GM23248 (cell line): Measurements from ENCODE around the gene RADX. TPM values are rescaled to one million over a fixed set of nuclear protein-coding genes. Genes with fewer than 3 reads are reported as not detected.

ENCODE experiments used
- DNase-seq: peaks from one replicate; pipeline ENCODE4 v3.0.0-alpha.2; 2015
- H2AFZ ChIP-seq: fragments of 200-600 bp; sonication (generic); 2 replicates; pipeline ENCODE4 v1.6.1; 2016; ENCODE audit warnings: antibody characterized with exemption
- H3F3A ChIP-seq: fragments of 200-600 bp; sonication (generic); 2 replicates; pipeline ENCODE4 v1.6.1; 2016; ENCODE audit warnings: mild to moderate bottlenecking, antibody characterized with exemption, mixed run types; ENCODE audit not compliant: insufficient read depth
- H3K27ac ChIP-seq: fragments of 200-600 bp; sonication (generic); 2 replicates; pipeline ENCODE4 v1.5.1; 2016; ENCODE audit warnings: mild to moderate bottlenecking
- H3K27me3 ChIP-seq: fragments of 200-600 bp; sonication (generic); replicated peaks from 2 replicates; pipeline ENCODE4 v1.6.1; 2016; ENCODE audit warnings: mild to moderate bottlenecking; ENCODE audit not compliant: insufficient read depth
- H3K36me3 ChIP-seq: fragments of 200-600 bp; sonication (generic); 2 replicates; pipeline ENCODE4 v1.6.1; 2016; ENCODE audit warnings: low read depth, mild to moderate bottlenecking
- H3K4me1 ChIP-seq: fragments of 200-600 bp; sonication (generic); 2 replicates; pipeline ENCODE4 v1.6.1; 2016; ENCODE audit warnings: mild to moderate bottlenecking; ENCODE audit not compliant: insufficient read depth
- H3K4me2 ChIP-seq: fragments of 200-600 bp; sonication (generic); one replicate; pipeline ENCODE4 v1.6.1; 2016; ENCODE audit warnings: mild to moderate bottlenecking; ENCODE audit not compliant: unreplicated experiment
- H3K4me3 ChIP-seq: fragments of 200-600 bp; sonication (generic); 2 replicates; pipeline ENCODE4 v1.5.1; 2016; ENCODE audit warnings: mild to moderate bottlenecking
- H3K79me2 ChIP-seq: fragments of 200-600 bp; sonication (generic); 2 replicates; pipeline ENCODE4 v1.6.1; 2016; ENCODE audit warnings: mild to moderate bottlenecking; ENCODE audit not compliant: insufficient read depth
- H3K9ac ChIP-seq: fragments of 200-600 bp; sonication (generic); 2 replicates; pipeline ENCODE4 v1.6.1; 2016; ENCODE audit warnings: mild to moderate bottlenecking
- H3K9me2 ChIP-seq: fragments of 200-600 bp; sonication (generic); 2 replicates; pipeline ENCODE4 v1.6.1; 2016; ENCODE audit warnings: mixed run types, mild to moderate bottlenecking, moderate library complexity; ENCODE audit not compliant: insufficient read depth
- H3K9me3 ChIP-seq: fragments of 200-600 bp; sonication (generic); one replicate; pipeline ENCODE4 v1.6.1; 2017; ENCODE audit warnings: low read depth
- H4K20me1 ChIP-seq: fragments of 200-600 bp; sonication (generic); 2 replicates; pipeline ENCODE4 v1.6.0; 2016; ENCODE audit not compliant: insufficient read depth
- EZH2 ChIP-seq: fragments of 200-600 bp; sonication (generic); IDR thresholded peaks from 2 replicates; pipeline ENCODE4 v1.6.1; 2018; ENCODE audit warnings: antibody characterized with exemption, mild to moderate bottlenecking; ENCODE audit not compliant: insufficient read depth, poor library complexity, severe bottlenecking
- EZH2phosphoT487 ChIP-seq: fragments of 200-600 bp; sonication (generic); IDR thresholded peaks from 2 replicates; pipeline ENCODE4 v1.6.1; 2018; ENCODE audit warnings: antibody characterized with exemption, moderate library complexity, mild to moderate bottlenecking, low read depth; ENCODE audit not compliant: insufficient read depth
- WGBS, 2 experiments: methylation state at CpG; one replicate each; pipeline ENCODE4 v1.1.6; 2015 to 2017; ENCODE audit warnings: low lambda C conversion rate in 2 of 2, low coverage in 1 of 2; ENCODE audit errors: missing lambda C conversion rate in 2 of 2; 5-methylcytosine and 5-hydroxymethylcytosine counted together
- in situ Hi-C: fragments of 300-500 bp; cut with MboI; formaldehyde crosslinking; loops from 2 replicates; pipeline ENCODE4 v1.15.0; 2020
- microRNA counts: library from miRNA; unstranded; fragments of <30 nt; microRNA quantifications from one replicate; lab custom pipeline; 2016
- microRNA-seq: library from miRNA; unstranded; fragments of <30 nt; microRNA quantifications from one replicate; pipeline ENCODE4, GENCODE V29; 2016; ENCODE audit warnings: borderline number of aligned reads
- polyA plus RNA-seq: library from polyadenylated mRNA; unstranded; fragments of >200 nt; fragmentation: Nextera tagmentation; extraction: Ambion mirVana; gene quantifications from 2 replicates; pipeline ENCODE4 v1.2.1, GENCODE V29; 2016
- small RNA-seq: library from RNA; depleted of rRNA; stranded (forward); fragments of <200 nt; gene quantifications from one replicate; pipeline ENCODE3, GENCODE V24; 2014; ENCODE audit warnings: low read depth, low replicate concordance
- total RNA-seq: library from RNA; depleted of rRNA; stranded (reverse); fragments of >200 nt; shearing (Covaris generic); gene quantifications from 2 replicates; pipeline ENCODE4 v1.2.3, GENCODE V29; 2014; rRNA removed

RADX gene
- total and polyA plus RNA-seq, 2 experiments from 2014 or later: 0.53 to 2.1 TPM

DNA sequence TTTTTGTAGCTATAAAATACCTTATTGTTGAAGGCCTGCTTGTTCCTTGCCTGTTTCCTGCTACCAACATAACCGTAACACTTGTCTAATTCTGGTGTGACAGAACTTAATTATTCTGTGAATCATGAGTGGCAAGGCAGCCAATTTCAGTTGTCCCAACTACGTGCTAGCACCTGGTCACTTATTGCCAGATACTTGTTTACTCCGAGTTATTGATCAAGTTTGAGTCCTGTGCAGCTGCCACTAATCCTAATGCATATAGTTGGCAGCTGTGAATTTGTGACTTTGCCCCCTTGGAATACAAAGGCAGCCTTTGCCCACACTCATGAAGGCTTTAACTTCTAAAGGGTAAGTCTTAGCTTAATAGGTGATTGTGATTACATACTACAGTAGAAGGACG lies 106.9 kb downstream of the RADX start:
- no peaks in the 10 kb centered on the region for H3K79me2 ChIP-seq
- H3K27ac ChIP-seq: no peak overlapping the region
- no peaks in the 10 kb centered on the region for H3K4me1 ChIP-seq
- in situ Hi-C loops: no loop called here
- H3K4me3 ChIP-seq: no peak overlapping the region
- no peak overlapping the region for H3K4me2 ChIP-seq
- no peaks in the 10 kb centered on the region for H3K27me3 ChIP-seq
- no peak for DNase-seq
- 72 to 75% methylated on average over 4 of the region's 4 CpGs for WGBS, 2 experiments
- no peaks in the 10 kb centered on the region for H3F3A ChIP-seq
- H4K20me1 ChIP-seq: no peaks in the 10 kb centered on the region
- no peak overlapping the region for H2AFZ ChIP-seq
- H3K36me3 ChIP-seq: no peaks in the 10 kb centered on the region
- H3K9me2 ChIP-seq: no peaks in the 10 kb centered on the region
- TF ChIP-seq EZH2 (no peak), EZH2phosphoT487 (no peak)
- no peaks in the 10 kb centered on the region for H3K9me3 ChIP-seq
- no peak overlapping the region for H3K9ac ChIP-seq

DNA sequence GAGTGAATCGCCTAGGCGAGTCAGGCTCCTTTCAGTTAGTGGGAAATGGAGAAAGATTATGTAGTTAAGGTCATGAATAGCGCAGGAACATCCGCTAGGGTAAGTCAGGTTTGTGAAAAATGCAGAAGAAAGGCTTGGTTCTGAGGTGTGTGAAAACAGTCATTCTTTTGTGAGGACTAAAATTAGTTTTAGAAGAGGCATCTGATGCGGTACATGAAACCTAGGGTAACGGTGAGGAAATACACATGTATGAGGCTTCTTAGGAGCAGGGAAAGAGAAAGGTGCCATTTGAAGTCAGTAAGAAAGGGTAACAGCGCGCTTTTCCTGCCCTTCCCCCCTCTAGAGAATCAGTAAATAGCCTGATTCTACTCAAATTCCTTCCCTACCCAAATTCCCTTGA lies 114.2 kb downstream of the RADX start:
- H3K9me3 ChIP-seq: no peaks in the 10 kb centered on the region
- no peaks in the 10 kb centered on the region for H3K27me3 ChIP-seq
- H3K9me2 ChIP-seq: no peaks in the 10 kb centered on the region
- peak overlapping the region; percentile 99 for H3K4me2 ChIP-seq
- no peaks in the 10 kb centered on the region for H3K79me2 ChIP-seq
- no peaks in the 10 kb centered on the region for H3K36me3 ChIP-seq
- TF ChIP-seq EZH2: no peak
- no peak for TF ChIP-seq EZH2phosphoT487
- 18 to 19% methylated on average over 8 of the region's 8 CpGs for WGBS, 2 experiments
- H4K20me1 ChIP-seq: no peaks in the 10 kb centered on the region
- H3K9ac ChIP-seq: peak overlapping the region; percentile 47
- H3K27ac ChIP-seq: no peak overlapping the region
- in situ Hi-C loops: no loop called here
- H3K4me1 ChIP-seq: peaks cover 5% of the 10 kb centered on the region; the same call in 1 of the 2 replicates
- DNase-seq: peak; percentile 14
- H3K4me3 ChIP-seq: peak overlapping the region; percentile 77
- peak overlapping the region; percentile 94 for H2AFZ ChIP-seq
- H3F3A ChIP-seq: no peaks in the 10 kb centered on the region

DNA sequence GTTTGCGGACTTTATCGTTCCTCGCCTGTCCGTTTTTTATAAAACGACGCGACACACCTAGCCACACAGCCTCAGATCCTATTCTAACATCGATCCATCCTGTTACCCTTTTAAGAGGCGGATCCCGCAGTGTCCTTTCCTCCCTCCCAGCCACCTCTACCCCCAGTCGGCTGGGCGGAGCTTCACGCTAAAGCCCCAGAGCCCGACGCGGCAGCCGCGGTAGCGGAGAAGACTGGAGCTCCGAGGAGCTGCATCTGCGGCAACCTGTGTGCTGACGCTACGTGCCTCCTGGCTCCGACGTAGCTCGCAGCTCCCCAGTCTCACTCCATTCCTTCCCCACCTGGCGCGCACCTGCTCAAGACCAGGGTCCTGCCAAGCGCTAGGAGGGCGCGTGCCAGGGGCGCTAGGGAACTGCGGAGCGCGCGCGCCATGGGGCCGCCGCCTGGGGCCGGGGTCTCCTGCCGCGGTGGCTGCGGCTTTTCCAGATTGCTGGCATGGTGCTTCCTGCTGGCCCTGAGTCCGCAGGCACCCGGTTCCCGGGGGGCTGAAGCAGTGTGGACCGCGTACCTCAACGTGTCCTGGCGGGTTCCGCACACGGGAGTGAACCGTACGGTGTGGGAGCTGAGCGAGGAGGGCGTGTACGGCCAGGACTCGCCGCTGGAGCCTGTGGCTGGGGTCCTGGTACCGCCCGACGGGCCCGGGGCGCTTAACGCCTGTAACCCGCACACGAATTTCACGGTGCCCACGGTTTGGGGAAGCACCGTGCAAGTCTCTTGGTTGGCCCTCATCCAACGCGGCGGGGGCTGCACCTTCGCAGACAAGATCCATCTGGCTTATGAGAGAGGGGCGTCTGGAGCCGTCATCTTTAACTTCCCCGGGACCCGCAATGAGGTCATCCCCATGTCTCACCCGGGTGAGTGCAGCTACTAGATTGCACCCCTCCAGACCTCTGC lies 115.0 kb downstream of the RADX start, which contains the start of gene RNF128:
Gene RNF128, plus strand, starts transcription at position 217 of the 953 bp plus-strand sequence. Its CDS starts 213 bp downstream, at position 430.
- Histone ChIP-seq H3K79me2 (no peaks in the 10 kb centered on the region), H3K27ac (no peak within 1 kb of the TSS), H3K4me2 (peak within 1 kb of the TSS; percentile 99), H3F3A (no peaks in the 10 kb centered on the region), H3K9me3 (no peaks in the 10 kb centered on the region), H3K27me3 (no peaks in the 10 kb centered on the region), H3K9ac (peak within 1 kb of the TSS; percentile 47), H3K4me1 (peaks cover 5% of the 10 kb centered on the region; the same call in 1 of the 2 replicates), H3K9me2 (no peaks in the 10 kb centered on the region), H2AFZ (peak within 1 kb of the TSS; percentile 94), H3K4me3 (peak within 1 kb of the TSS; percentile 77), H4K20me1 (no peaks in the 10 kb centered on the region), H3K36me3 (no peaks in the 10 kb centered on the region)
- WGBS, 2 experiments: 1 to 3% methylated on average over 25 to 28 of the region's 79 CpGs
- in situ Hi-C loops: no loop called here
- TF ChIP-seq EZH2phosphoT487: no peak
- TF ChIP-seq EZH2: no peak
- peak; percentile 62 for DNase-seq

DNA sequence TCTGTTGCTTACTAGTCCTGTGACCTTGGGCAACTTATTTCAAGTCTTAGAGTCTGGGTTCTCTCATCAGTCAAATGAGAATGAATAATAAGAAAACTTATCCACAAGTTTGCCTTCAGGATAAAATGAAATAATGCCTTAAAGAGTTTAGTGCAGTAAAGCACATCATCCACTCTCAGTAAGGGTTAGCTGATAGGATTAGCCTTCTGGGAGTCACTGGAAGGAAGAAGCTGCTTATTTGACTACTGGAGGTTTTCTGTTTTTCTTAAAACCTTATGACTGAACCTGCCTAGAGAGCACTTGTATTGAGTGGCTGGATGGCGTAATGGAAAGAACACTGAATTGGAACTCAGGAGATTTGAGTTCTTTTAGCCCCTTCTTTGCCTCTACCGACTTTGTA lies 116.6 kb downstream of the RADX start:
- no peak overlapping the region for H3K4me2 ChIP-seq
- no peaks in the 10 kb centered on the region for H3K9me3 ChIP-seq
- no peaks in the 10 kb centered on the region for H3K36me3 ChIP-seq
- peaks cover 5% of the 10 kb centered on the region; the same call in 1 of the 2 replicates for H3K4me1 ChIP-seq
- no peak for TF ChIP-seq EZH2
- no peak for TF ChIP-seq EZH2phosphoT487
- H4K20me1 ChIP-seq: no peaks in the 10 kb centered on the region
- H3F3A ChIP-seq: no peaks in the 10 kb centered on the region
- DNase-seq: no peak
- H2AFZ ChIP-seq: no peak overlapping the region
- no peaks in the 10 kb centered on the region for H3K27me3 ChIP-seq
- 79 to 85% methylated on average over 2 of the region's 2 CpGs for WGBS, 2 experiments
- no peaks in the 10 kb centered on the region for H3K79me2 ChIP-seq
- H3K9ac ChIP-seq: no peak overlapping the region
- H3K9me2 ChIP-seq: no peaks in the 10 kb centered on the region
- in situ Hi-C loops: no loop called here
- no peak overlapping the region for H3K4me3 ChIP-seq
- H3K27ac ChIP-seq: no peak overlapping the region

MicroRNA genes within 50 kb of the gene (microRNA counts, 767-probe panel; counts per million panel counts)
- microRNA hsa-miR-548an (lab: Ali Mortazavi, UCI): 447 counts per million, percentile 86 among the panel's probes with 10 or more counts

Small RNAs within 50 kb of the gene (microRNA-seq; reads per million reads assigned to microRNA genes)
- gene MIR548AN: not detected

Small RNAs within 50 kb of the gene (small RNA-seq; reads per million reads assigned to genes)
- not detected for gene AL590808.1
- gene MIR548AN: not detected

Other genes with a start within 250 kb of the RADX start
- 0.54 TPM in 1 of 2 replicates, not detected in the other for gene RNF128, start 114.7 kb downstream of the RADX start, total RNA-seq
- 0.16 and 0.28 TPM in 2 replicates for gene RNF128, start 114.7 kb downstream of the RADX start, polyA plus RNA-seq
- 9.3 and 9.5 TPM in 2 replicates for gene TBC1D8B, start 190.7 kb downstream of the RADX start, total RNA-seq
- gene TBC1D8B, start 190.7 kb downstream of the RADX start, polyA plus RNA-seq: 11.5 and 12.1 TPM in 2 replicates